ENCODE measurements around the gene ZSWIM1.

GRCh38 chr20:45893831-45894230 lies 12.8 kb downstream of the ZSWIM1 start:
- TF ChIP-seq CREB1 (CRISPR knock-in tag; IDR thresholded peaks at IDR 0.05) (no peak), CTCF (IDR thresholded peaks at IDR 0.05) (no peak)

All from WTC11 (cell line).